PFSK-1 (cell line): Measurements from ENCODE around the gene CNKSR1.

Experiments
- POLR2AphosphoS5 ChIP-seq: IDR thresholded peaks from 2 replicates; pipeline ENCODE4 v1.6.1; 2012; ENCODE audit warnings: low read depth, mild to moderate bottlenecking, control low read depth, low read length, moderate library complexity
- REST ChIP-seq, 2 experiments: IDR thresholded peaks; 2 replicates each; pipeline versions ENCODE4 v1.6.1 to v1.8.0; 2011 to 2012; ENCODE audit warnings: low read depth in 2 of 2, low read length in 2 of 2, control low read depth in 1 of 2, inconsistent platforms in 1 of 2, mild to moderate bottlenecking in 1 of 2, moderate library complexity in 1 of 2; ENCODE audit not compliant: insufficient read depth in 1 of 2
- SIN3A ChIP-seq: IDR thresholded peaks from 2 replicates; pipeline ENCODE4 v1.6.1; 2012; ENCODE audit warnings: mild to moderate bottlenecking, low read length, moderate library complexity, borderline replicate concordance; ENCODE audit not compliant: insufficient read depth

GRCh38 chr1:26130695-26131094 lies 46.6 kb upstream of the CNKSR1 start:
- TF ChIP-seq REST (IDR thresholded peaks at IDR 0.05; ENCODE audit: insufficient read depth in 1 of 2, low read depth in 2 of 2, low read length in 2 of 2) (no peak), POLR2AphosphoS5 (no peak), SIN3A (no peak)
